GM12878 (cell line): ENCODE measurements around the gene ADGRA3. TPM values are rescaled to one million over a fixed set of nuclear protein-coding genes. Genes with fewer than 3 reads are reported as not detected.

Experiments
- ATAC-seq: fragments of 200-7000 bp; cut with Tn5 transposase; 3 replicates; pipeline ENCODE4 v1.9.1; 2020; ENCODE audit warnings: mild to moderate bottlenecking, moderate library complexity
- BruUV-seq: library from RNA; stranded (reverse); fragments of 400-500 nt; replicated peaks from 2 replicates; lab custom pipeline; 2021; lab: Mats Ljungman, UMichigan
- CTCF ChIA-PET: fragments of 300-600 bp; sonication (Branson Sonifier 250); formaldehyde crosslinking; extraction: SDS; loops from one replicate; lab custom pipeline; 2021; ENCODE audit warnings: inconsistent platforms; lab: Yijun Ruan, JAX
- POLR2A ChIA-PET: fragments of 350-600 bp; formaldehyde crosslinking; extraction: SDS; loops from one replicate; lab custom pipeline; 2021; ENCODE audit warnings: inconsistent platforms; lab: Charles Lee
- RAD21 ChIA-PET: fragments of 300-600 bp; sonication (Branson Sonifier 250); formaldehyde crosslinking; loops from one replicate; lab custom pipeline; 2023; ENCODE audit warnings: antibody characterized with exemption; ENCODE audit not compliant: unreplicated experiment; lab: Charles Lee
- SMC1A ChIA-PET: fragments of 300-600 bp; sonication (Branson Sonifier 250); formaldehyde crosslinking; loops from one replicate; lab custom pipeline; 2023; ENCODE audit not compliant: unreplicated experiment, uncharacterized antibody; lab: Charles Lee
- DNase-seq: peaks from one replicate; pipeline ENCODE4 v3.0.0-alpha.2; 2011; ENCODE audit warnings: low read depth, low spot score
- FAIRE-seq: peaks from 3 replicates; lab custom pipeline; 2011; peaks lifted over from hg19 to GRCh38; lab: Jason Lieb, UNC
- H2AFZ ChIP-seq: 2 replicates; pipeline ENCODE4 v1.6.0; 2011; ENCODE audit warnings: low read depth, low read length, control low read depth; ENCODE audit not compliant: control insufficient read depth
- H3K27ac ChIP-seq: 2 replicates; pipeline ENCODE4 v1.5.1; 2011; ENCODE audit warnings: control low read depth; ENCODE audit not compliant: control insufficient read depth, insufficient read depth
- H3K27me3 ChIP-seq, 2 experiments: replicated peaks in 1 of 2; 2 replicates each; pipeline versions ENCODE4 v1.6.0 to v1.6.1; 2011; ENCODE audit warnings: low read length in 1 of 2; ENCODE audit not compliant: control insufficient read depth in 2 of 2, insufficient read depth in 2 of 2
- H3K36me3 ChIP-seq, 2 experiments: 2 replicates each; pipeline ENCODE4 v1.5.1; 2011; ENCODE audit warnings: low read length in 1 of 2; ENCODE audit not compliant: control insufficient read depth in 2 of 2, insufficient read depth in 2 of 2
- H3K4me1 ChIP-seq: 2 replicates; pipeline ENCODE4 v1.6.1; 2011; ENCODE audit warnings: mild to moderate bottlenecking, low read length, moderate library complexity, mixed read lengths; ENCODE audit not compliant: control insufficient read depth, insufficient read depth
- H3K4me2 ChIP-seq: 2 replicates; pipeline ENCODE4 v1.6.0; 2011; ENCODE audit warnings: control low read depth; ENCODE audit not compliant: control insufficient read depth, insufficient read depth
- H3K4me3 ChIP-seq: fragments of 200-600 bp; sonication (generic); 2 replicates; pipeline ENCODE4 v1.5.1; 2016
- H3K79me2 ChIP-seq: 2 replicates; pipeline ENCODE4 v1.6.0; 2011; ENCODE audit warnings: low read length; ENCODE audit not compliant: control insufficient read depth, insufficient read depth
- H3K9ac ChIP-seq: 2 replicates; pipeline ENCODE4 v1.8.0; 2011; ENCODE audit warnings: low read length, control low read depth, mixed read lengths; ENCODE audit not compliant: control insufficient read depth, insufficient read depth
- H3K9me3 ChIP-seq: replicated peaks from 3 replicates; pipeline ENCODE4 v1.5.1; 2011; ENCODE audit warnings: mild to moderate bottlenecking, low read length; ENCODE audit not compliant: control insufficient read depth, insufficient read depth
- H4K20me1 ChIP-seq: 2 replicates; pipeline ENCODE4 v1.6.0; 2011; ENCODE audit not compliant: control insufficient read depth, insufficient read depth
- BHLHE40 ChIP-seq, 2 experiments: fragments of 450-650 bp in 1 of 2; IDR thresholded peaks; 2 replicates each; pipeline ENCODE4 v1.6.1; 2011 to 2017; ENCODE audit warnings: low read depth in 2 of 2, borderline replicate concordance in 1 of 2, improper control_type of control experiment in 1 of 2, low read length in 1 of 2, mild to moderate bottlenecking in 1 of 2
- CBX5 ChIP-seq: sonication (generic); IDR thresholded peaks from 2 replicates; pipeline ENCODE4 v1.6.1; 2016; ENCODE audit warnings: low read depth, moderate library complexity, mild to moderate bottlenecking, inconsistent platforms
- CHD2 ChIP-seq: IDR thresholded peaks from 2 replicates; pipeline ENCODE4 v1.6.1; 2011; ENCODE audit warnings: low read depth, low read length, improper control_type of control experiment, borderline replicate concordance
- CHD4 ChIP-seq: fragments of 200-600 bp; sonication (generic); IDR thresholded peaks from 2 replicates; pipeline ENCODE4 v1.6.1; 2016; ENCODE audit warnings: mild to moderate bottlenecking
- HSF1 ChIP-seq: fragments of 150-350 bp; IDR thresholded peaks from 2 replicates; pipeline ENCODE4 v1.6.1; 2014; ENCODE audit warnings: mild to moderate bottlenecking, low read depth, low read length
- MEF2B ChIP-seq: fragments of 450-650 bp; IDR thresholded peaks from 2 replicates; pipeline ENCODE4 v1.6.1; 2018; ENCODE audit warnings: mild to moderate bottlenecking, moderate library complexity; ENCODE audit not compliant: partially characterized antibody, poor library complexity, severe bottlenecking
- MYB ChIP-seq: fragments of 150-350 bp; IDR thresholded peaks from 2 replicates; pipeline ENCODE4 v1.6.1; 2014; ENCODE audit warnings: mild to moderate bottlenecking, low read depth, low read length, borderline replicate concordance
- NFYA ChIP-seq: IDR thresholded peaks from 2 replicates; pipeline ENCODE4 v1.6.1; 2011; ENCODE audit warnings: low read depth, mild to moderate bottlenecking, low read length, improper control_type of control experiment, borderline replicate concordance
- PBX3 ChIP-seq: IDR thresholded peaks from 2 replicates; pipeline ENCODE4 v1.6.1; 2011; ENCODE audit warnings: mild to moderate bottlenecking, low read depth, low read length, moderate library complexity; ENCODE audit not compliant: insufficient replicate concordance
- RAD21 ChIP-seq: IDR thresholded peaks from 2 replicates; pipeline ENCODE4 v1.6.1; 2011; ENCODE audit warnings: mild to moderate bottlenecking, low read depth, low read length, moderate library complexity; ENCODE audit not compliant: insufficient read depth
- STAT3 ChIP-seq: IDR thresholded peaks from 2 replicates; pipeline ENCODE4 v1.6.1; 2011; ENCODE audit warnings: low read depth, low read length, improper control_type of control experiment
- USF1 ChIP-seq: IDR thresholded peaks from 2 replicates; pipeline ENCODE4 v1.6.1; 2011; ENCODE audit warnings: borderline replicate concordance, low read depth, mild to moderate bottlenecking, moderate library complexity, mixed read lengths, low read length; ENCODE audit not compliant: insufficient read depth; ENCODE audit errors: extremely low read length
- ZNF384 ChIP-seq: IDR thresholded peaks from 2 replicates; pipeline ENCODE4 v1.6.1; 2012; ENCODE audit warnings: low read depth, mild to moderate bottlenecking, low read length, improper control_type of control experiment, borderline replicate concordance
- ZNF687 ChIP-seq: fragments of 450-650 bp; IDR thresholded peaks from 2 replicates; pipeline ENCODE4 v1.6.1; 2017; ENCODE audit warnings: mild to moderate bottlenecking, moderate library complexity
- ZSCAN29 ChIP-seq: fragments of 450-650 bp; IDR thresholded peaks from 2 replicates; pipeline ENCODE4 v1.6.1; 2017; ENCODE audit warnings: mild to moderate bottlenecking, moderate library complexity
- WGBS: methylation state at CpG from one replicate; pipeline ENCODE4 v1.1.6; 2016; ENCODE audit warnings: low lambda C conversion rate; ENCODE audit not compliant: insufficient replicate concordance, insufficient coverage; ENCODE audit errors: missing lambda C conversion rate; 5-methylcytosine and 5-hydroxymethylcytosine counted together
- in situ Hi-C: fragments of 300-500 bp; cut with MboI; formaldehyde crosslinking; loops from 9 replicates; pipeline ENCODE4 v1.14.3; 2018; ENCODE audit warnings: mixed read lengths
- intact Hi-C: fragments of 100-400 bp; cut with micrococcal nuclease; formaldehyde crosslinking; loops from one replicate; pipeline ENCODE4 v1.14.2; 2022; ENCODE audit not compliant: unreplicated experiment
- polyA plus RNA-seq, 11 experiments: library from polyadenylated mRNA; depleted of rRNA in 4 of 11; unstranded in 6 of 11; stranded (reverse) in 5 of 11; fragments of >200 nt; fragmentation: Nextera tagmentation in 4 of 11; fragmentation: Illumina TruSeq in 1 of 11; extraction: Ambion mirVana in 4 of 11; extraction: Trizol in 1 of 11; gene quantifications; 1 replicate in 1 of 11; 2 replicates in 10 of 11; pipeline versions ENCODE4 v1.2.1 to v1.2.3, GENCODE V29; 2011 to 2016; ENCODE audit warnings: inconsistent platforms in 2 of 11, missing spikeins in 2 of 11, low read depth in 1 of 11
- total RNA-seq, 4 experiments: library from RNA; depleted of rRNA in 3 of 4; stranded (reverse); fragments of >200 nt in 3 of 4; fragmentation: Illumina TruSeq in 1 of 4; extraction: Trizol in 1 of 4; gene quantifications; 2 replicates each; pipeline versions ENCODE4 v1.2.1 to v1.2.3, GENCODE V29; 2013 to 2021

ADGRA3 gene
- total and polyA plus RNA-seq, 10 of the 15 experiments (the other 5 are each of a cell fraction or from before 2014, with no cell fraction given): 0.24 to 66.2 (median 2.5) TPM

GRCh38 chr4:22534374-22534773, 18.5 kb upstream of the ADGRA3 start (continued):
- TF ChIP-seq CHD2 (no peak), RAD21 (no peak), MEF2B (no peak), STAT3 (no peak), PBX3 (no peak), USF1 (no peak), HSF1 (no peak), CBX5 (no peak)
- TF ChIP-seq, all 136 proteins: peak for 0

GRCh38 chr4:22532896-22533295, 17.0 kb upstream of the ADGRA3 start:
- WGBS: 0% methylated on average over 1 of the region's 1 CpG
- ChIA-PET CTCF (interaction anchor here (1.5 kb wide), 1 partner anchor 12 kb away, joined by 3 read pairs; no protein-coding TSS in a partner anchor), POLR2A (no interaction called here), SMC1A (interaction anchor here (0.6 kb wide), 1 partner anchor 725 kb away, joined by 3 read pairs; no protein-coding TSS in a partner anchor), RAD21 (no interaction called here)
- in situ Hi-C loops: no loop called here
- H2AFZ ChIP-seq: no peak overlapping the region
- no peak overlapping the region for H3K27ac ChIP-seq
- no peak overlapping the region for H3K4me2 ChIP-seq
- no peaks in the 10 kb centered on the region for H3K4me1 ChIP-seq
- intact Hi-C loops: no loop called here
- BruUV-seq: no TSS peak
- no peak overlapping the region for H3K9ac ChIP-seq
- no peaks in the 10 kb centered on the region for H4K20me1 ChIP-seq
- no peaks in the 10 kb centered on the region for H3K27me3 ChIP-seq
- no peak overlapping the region for H3K4me3 ChIP-seq
- no peaks in the 10 kb centered on the region for H3K36me3 ChIP-seq
- H3K9me3 ChIP-seq: no peaks in the 10 kb centered on the region
- FAIRE-seq: no peak
- H3K79me2 ChIP-seq: no peaks in the 10 kb centered on the region
- no peak for DNase-seq
- ATAC-seq: no peak
- TF ChIP-seq ZNF384: no peak
- no peak for TF ChIP-seq BHLHE40 (IDR thresholded peaks at IDR 0.05; ENCODE audit: borderline replicate concordance in 1 of 2, low read depth in 2 of 2, low read length in 1 of 2)
- no peak for TF ChIP-seq MYB
- TF ChIP-seq ZSCAN29: no peak
- TF ChIP-seq CHD4: no peak
- TF ChIP-seq NFYA: no peak
- no peak for TF ChIP-seq ZNF687
